ENCODE measurements around the gene RHOBTB3.

GRCh38 chr5:95725937-95726810, 5.0 kb upstream of the RHOBTB3 start:
- no peak for TF ChIP-seq REST (IDR thresholded peaks at IDR 0.05)
- TF ChIP-seq, protein P1, sequence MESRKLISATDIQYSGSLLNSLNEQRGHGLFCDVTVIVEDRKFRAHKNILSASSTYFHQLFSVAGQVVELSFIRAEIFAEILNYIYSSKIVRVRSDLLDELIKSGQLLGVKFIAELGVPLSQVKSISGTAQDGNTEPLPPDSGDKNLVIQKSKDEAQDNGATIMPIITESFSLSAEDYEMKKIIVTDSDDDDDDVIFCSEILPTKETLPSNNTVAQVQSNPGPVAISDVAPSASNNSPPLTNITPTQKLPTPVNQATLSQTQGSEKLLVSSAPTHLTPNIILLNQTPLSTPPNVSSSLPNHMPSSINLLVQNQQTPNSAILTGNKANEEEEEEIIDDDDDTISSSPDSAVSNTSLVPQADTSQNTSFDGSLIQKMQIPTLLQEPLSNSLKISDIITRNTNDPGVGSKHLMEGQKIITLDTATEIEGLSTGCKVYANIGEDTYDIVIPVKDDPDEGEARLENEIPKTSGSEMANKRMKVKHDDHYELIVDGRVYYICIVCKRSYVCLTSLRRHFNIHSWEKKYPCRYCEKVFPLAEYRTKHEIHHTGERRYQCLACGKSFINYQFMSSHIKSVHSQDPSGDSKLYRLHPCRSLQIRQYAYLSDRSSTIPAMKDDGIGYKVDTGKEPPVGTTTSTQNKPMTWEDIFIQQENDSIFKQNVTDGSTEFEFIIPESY (IDR thresholded peaks at IDR 0.05), result no peak
- TF ChIP-seq CTCF (IDR thresholded peaks at IDR 0.05; ENCODE audit: low read depth, low read length, missing input control), result no peak
- TF ChIP-seq GABPA (IDR thresholded peaks at IDR 0.05 in 1 of 2, conservative IDR thresholded peaks at IDR 0.05 in 1 of 2), result no peak
- TF ChIP-seq RAD21 (IDR thresholded peaks at IDR 0.05), result no peak
- TF ChIP-seq YY1 (IDR thresholded peaks at IDR 0.05), result no peak
- no peak for TF ChIP-seq RXRA (IDR thresholded peaks at IDR 0.05)
- no peak for TF ChIP-seq MAX (IDR thresholded peaks at IDR 0.05)
- TF ChIP-seq HNF4G (IDR thresholded peaks at IDR 0.05), result no peak
- TF ChIP-seq SP1 (IDR thresholded peaks at IDR 0.05), result no peak
